G401.6 (cell line): Measurements from ENCODE around the gene TMEM95.

ENCODE experiments used
- FAIRE-seq: peaks from 2 replicates; lab custom pipeline; 2012; peaks lifted over from hg19 to GRCh38; lab: Jason Lieb, UNC

The TMEM95 gene

DNA sequence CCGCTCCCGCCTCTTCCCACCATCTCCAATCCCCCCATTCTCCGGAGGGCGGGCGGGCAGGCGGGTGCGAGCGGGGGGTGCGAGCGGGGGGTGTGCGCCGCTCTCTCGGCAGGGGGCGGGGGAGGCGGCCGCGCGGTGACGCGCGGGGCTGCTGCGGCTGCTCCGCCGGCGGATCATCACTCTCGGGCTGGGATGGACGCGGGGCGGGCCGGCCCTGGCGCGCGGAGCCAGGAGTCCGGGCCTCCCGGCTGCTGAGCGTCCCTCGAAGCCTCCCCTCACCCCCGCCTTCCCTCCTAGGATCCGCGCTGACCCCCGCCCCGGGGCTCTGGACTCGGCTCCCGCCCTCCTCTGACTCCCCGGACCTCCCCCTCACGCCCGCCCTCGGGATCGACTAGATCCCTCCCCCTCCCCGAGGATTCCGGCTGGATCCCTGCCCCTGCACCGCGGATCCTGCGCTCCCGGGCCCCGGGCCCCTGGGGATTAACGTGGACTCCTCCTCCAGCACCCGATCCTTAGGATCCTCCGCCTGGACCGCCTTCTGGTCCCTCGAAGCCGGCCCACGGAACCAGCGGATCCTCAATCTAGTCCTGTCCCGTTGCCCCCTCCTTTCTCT lies 49.9 kb downstream of the TMEM95 start:
- no peak for FAIRE-seq

DNA sequence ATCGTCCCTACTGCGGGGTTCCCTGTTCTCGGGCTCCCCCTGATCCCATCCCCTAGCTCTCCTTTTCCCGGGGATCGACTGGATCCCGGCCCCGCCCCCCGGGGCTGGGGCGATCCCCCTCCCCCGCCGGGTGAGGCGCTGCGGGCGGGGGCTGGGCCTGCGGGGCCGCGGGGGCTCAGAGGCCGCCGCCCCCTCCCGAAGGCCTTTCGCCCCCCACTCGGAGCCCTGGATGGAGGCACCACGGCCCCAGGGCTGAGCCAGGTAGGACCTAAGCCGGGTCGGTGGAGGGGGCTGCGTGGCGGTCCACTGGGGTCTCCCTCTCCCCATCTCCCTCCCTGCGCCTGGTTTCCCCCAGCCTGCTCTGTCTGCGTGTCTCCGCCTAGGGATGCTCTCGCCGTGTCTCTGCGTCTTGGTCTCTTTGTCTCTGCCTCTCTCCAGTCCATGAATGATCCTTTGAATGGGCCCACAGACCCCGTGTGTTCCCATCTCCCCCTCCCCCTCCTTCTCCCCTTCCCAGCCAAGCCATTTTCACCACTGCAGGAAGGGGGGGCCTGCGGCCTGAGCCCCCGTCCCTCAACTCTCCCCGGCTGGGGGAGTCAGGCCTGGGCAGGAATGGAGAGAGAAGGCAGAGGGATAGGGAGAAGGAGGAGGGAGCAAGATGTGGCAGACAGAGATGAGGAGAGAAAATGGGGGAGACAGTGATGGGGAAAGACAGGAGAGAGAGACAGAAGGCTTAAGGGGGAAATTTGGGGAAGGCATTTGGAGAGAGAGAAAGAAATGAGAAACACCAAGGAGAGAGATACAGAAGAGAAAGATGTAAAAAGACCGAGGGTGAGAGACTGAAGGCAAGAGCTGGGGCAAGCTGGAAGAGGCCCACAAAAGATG lies 50.6 kb downstream of the TMEM95 start:
- no peak for FAIRE-seq

DNA sequence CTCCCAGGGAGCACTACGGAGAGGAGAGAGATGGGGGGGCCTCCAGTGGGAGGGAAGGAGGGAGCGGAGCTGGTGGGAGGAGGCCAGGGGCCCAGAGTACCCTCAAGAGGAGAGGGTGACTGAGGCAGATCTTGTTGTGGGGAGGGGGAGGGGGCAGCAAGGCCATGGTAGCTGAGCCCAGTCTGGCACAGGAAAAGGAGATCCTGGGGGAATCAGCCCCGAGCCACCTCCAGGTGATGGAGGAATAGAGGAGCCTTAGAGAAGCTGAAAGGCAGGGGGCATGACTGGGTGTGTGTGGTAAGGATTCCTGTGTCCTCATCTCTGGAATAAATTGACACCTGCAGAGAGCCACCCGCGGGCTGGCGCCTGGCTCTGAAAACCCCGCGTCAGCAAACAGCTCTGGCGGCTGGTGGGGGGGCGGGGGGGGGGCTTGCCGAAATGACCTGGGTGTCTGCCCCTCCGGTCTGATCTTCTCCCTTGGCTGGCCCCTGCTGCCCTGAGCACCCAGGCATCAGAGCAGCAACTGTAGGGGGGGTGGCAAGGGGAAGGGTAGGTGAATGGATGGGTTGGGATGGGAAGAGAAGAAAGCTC lies 51.4 kb downstream of the TMEM95 start:
- no peak for FAIRE-seq
